KMS-11 (cell line): ENCODE measurements around the gene NLRP4.
A peak's percentile ranks its signal among the peaks of the same experiment; 100 is the strongest.

ENCODE experiments used
- H2AFZ ChIP-seq: fragments of 200-600 bp; sonication (generic); 2 replicates; pipeline ENCODE4 v1.6.1; 2016; ENCODE audit warnings: antibody characterized with exemption, mixed run types, low read depth
- H3K27ac ChIP-seq: fragments of 200-600 bp; sonication (generic); 2 replicates; pipeline ENCODE4 v1.6.1; 2016; ENCODE audit warnings: mild to moderate bottlenecking, mixed run types
- H3K27me3 ChIP-seq: fragments of 200-600 bp; sonication (generic); 2 replicates; pipeline ENCODE4 v1.6.1; 2017; ENCODE audit warnings: mild to moderate bottlenecking, low read depth, mixed run types, moderate library complexity; ENCODE audit not compliant: insufficient read depth
- H3K36me3 ChIP-seq: fragments of 200-600 bp; sonication (generic); 2 replicates; pipeline ENCODE4 v1.6.1; 2017; ENCODE audit warnings: mild to moderate bottlenecking, mixed run types; ENCODE audit not compliant: insufficient read depth
- H3K4me1 ChIP-seq: fragments of 200-600 bp; sonication (generic); 2 replicates; pipeline ENCODE4 v1.6.1; 2016; ENCODE audit warnings: mild to moderate bottlenecking, low read depth, mixed run types; ENCODE audit not compliant: poor library complexity, severe bottlenecking
- H3K4me2 ChIP-seq: fragments of 200-600 bp; sonication (generic); 2 replicates; pipeline ENCODE4 v1.7.0; 2016; ENCODE audit warnings: mild to moderate bottlenecking, mixed run types
- H3K4me3 ChIP-seq: fragments of 200-600 bp; sonication (generic); IDR thresholded peaks from 2 replicates; pipeline ENCODE4 v1.6.1; 2017; ENCODE audit warnings: low read depth, low read length, mixed read lengths; ENCODE audit not compliant: insufficient read depth
- H3K79me2 ChIP-seq: fragments of 200-600 bp; sonication (generic); 2 replicates; pipeline ENCODE4 v1.6.1; 2016; ENCODE audit warnings: low read depth, mixed run types; ENCODE audit not compliant: insufficient read depth
- H3K9ac ChIP-seq: fragments of 200-600 bp; sonication (generic); 2 replicates; pipeline ENCODE4 v1.6.1; 2016; ENCODE audit warnings: mild to moderate bottlenecking, mixed run types
- H4K20me1 ChIP-seq: fragments of 200-600 bp; sonication (generic); 2 replicates; pipeline ENCODE4 v1.6.1; 2016; ENCODE audit warnings: mild to moderate bottlenecking, mixed run types; ENCODE audit not compliant: insufficient read depth
- CTCF ChIP-seq: fragments of 200-600 bp; sonication (generic); conservative IDR thresholded peaks from 2 replicates; pipeline ENCODE4 v1.6.1; 2017; ENCODE audit warnings: low read depth, mild to moderate bottlenecking, antibody characterized with exemption, low read length, moderate library complexity, mixed read lengths

NLRP4 gene

GRCh38 chr19:55820037-55820436 lies 16.3 kb upstream of the NLRP4 start:
- no peak overlapping the region for H3K4me2 ChIP-seq
- no peaks in the 10 kb centered on the region for H3K36me3 ChIP-seq
- no peaks in the 10 kb centered on the region for H4K20me1 ChIP-seq
- no peak overlapping the region for H2AFZ ChIP-seq
- H3K27ac ChIP-seq, result no peak overlapping the region
- H3K9ac ChIP-seq, result no peak overlapping the region
- no peaks in the 10 kb centered on the region for H3K79me2 ChIP-seq
- TF ChIP-seq CTCF, result no peak
- H3K27me3 ChIP-seq, result no peaks in the 10 kb centered on the region
- peaks cover 7% of the 10 kb centered on the region for H3K4me1 ChIP-seq
- no peak overlapping the region for H3K4me3 ChIP-seq

- H3K27ac ChIP-seq, result peak overlapping the region; percentile 97
- peak overlapping the region; percentile 71 for H3K9ac ChIP-seq
- H3K36me3 ChIP-seq, result no peaks in the 10 kb centered on the region
- no peaks in the 10 kb centered on the region for H3K79me2 ChIP-seq
- H3K27me3 ChIP-seq, result no peaks in the 10 kb centered on the region
- H3K4me1 ChIP-seq, result peaks cover 62% of the 10 kb centered on the region
- H3K4me2 ChIP-seq, result peak overlapping the region; percentile 48; the same call in 1 of the 2 replicates
- no peak for TF ChIP-seq CTCF
- no peaks in the 10 kb centered on the region for H4K20me1 ChIP-seq
- H3K4me3 ChIP-seq, result no peak overlapping the region
- no peak overlapping the region for H2AFZ ChIP-seq
Measured at GRCh38 chr19:55830656-55831055, 5.7 kb upstream of the NLRP4 start.

- peak within 1 kb of the TSS; percentile 57 for H3K9ac ChIP-seq
- H3K4me3 ChIP-seq, result no peak within 1 kb of the TSS
Measured at GRCh38 chr19:55831846-55832245, 4.5 kb upstream of the NLRP4 start, which contains the start of gene NLRP11. Gene NLRP11 (minus strand): TSS chr19:55831999. CDS start chr19:55818174, 13,825 bp downstream.

GRCh38 chr19:55832676-55833075 lies 3.7 kb upstream of the NLRP4 start:
- Histone ChIP-seq H3K27me3 (no peaks in the 10 kb centered on the region), H3K36me3 (no peaks in the 10 kb centered on the region), H3K79me2 (no peaks in the 10 kb centered on the region), H3K4me2 (no peak overlapping the region), H3K4me3 (no peak overlapping the region), H4K20me1 (no peaks in the 10 kb centered on the region), H3K4me1 (peaks cover 69% of the 10 kb centered on the region), H2AFZ (no peak overlapping the region), H3K9ac (no peak overlapping the region), H3K27ac (no peak overlapping the region)
- no peak for TF ChIP-seq CTCF

More at GRCh38 chr19:55831846-55832245, 4.5 kb upstream of the NLRP4 start, which contains the start of gene NLRP11:
- no peaks in the 10 kb centered on the region for H3K27me3 ChIP-seq
- no peak for TF ChIP-seq CTCF
- peaks cover 62% of the 10 kb centered on the region for H3K4me1 ChIP-seq
- H3K79me2 ChIP-seq, result no peaks in the 10 kb centered on the region
- H3K36me3 ChIP-seq, result no peaks in the 10 kb centered on the region
- H3K4me2 ChIP-seq, result peak within 1 kb of the TSS; percentile 53; the same call in 1 of the 2 replicates
- H4K20me1 ChIP-seq, result no peaks in the 10 kb centered on the region
- H2AFZ ChIP-seq, result no peak within 1 kb of the TSS
- peak within 1 kb of the TSS; percentile 97 for H3K27ac ChIP-seq
